HG03045 (cell line): ENCODE data around the gene SPINK8.
A peak's percentile ranks its signal among the peaks of the same experiment; 100 is the strongest.
"Not testable (repeated sequence)": the region's sequence is repeated elsewhere in the genome, so short reads cannot be mapped to it uniquely, and the experiment has no call there.

ENCODE experiments used
- ATAC-seq: cut with Tn5 transposase; IDR thresholded peaks from one replicate; pipeline ENCODE4 v1.9.1; 2021; ENCODE audit warnings: mild to moderate bottlenecking, moderate library complexity; ENCODE audit not compliant: unreplicated experiment

SPINK8 gene

DNA sequence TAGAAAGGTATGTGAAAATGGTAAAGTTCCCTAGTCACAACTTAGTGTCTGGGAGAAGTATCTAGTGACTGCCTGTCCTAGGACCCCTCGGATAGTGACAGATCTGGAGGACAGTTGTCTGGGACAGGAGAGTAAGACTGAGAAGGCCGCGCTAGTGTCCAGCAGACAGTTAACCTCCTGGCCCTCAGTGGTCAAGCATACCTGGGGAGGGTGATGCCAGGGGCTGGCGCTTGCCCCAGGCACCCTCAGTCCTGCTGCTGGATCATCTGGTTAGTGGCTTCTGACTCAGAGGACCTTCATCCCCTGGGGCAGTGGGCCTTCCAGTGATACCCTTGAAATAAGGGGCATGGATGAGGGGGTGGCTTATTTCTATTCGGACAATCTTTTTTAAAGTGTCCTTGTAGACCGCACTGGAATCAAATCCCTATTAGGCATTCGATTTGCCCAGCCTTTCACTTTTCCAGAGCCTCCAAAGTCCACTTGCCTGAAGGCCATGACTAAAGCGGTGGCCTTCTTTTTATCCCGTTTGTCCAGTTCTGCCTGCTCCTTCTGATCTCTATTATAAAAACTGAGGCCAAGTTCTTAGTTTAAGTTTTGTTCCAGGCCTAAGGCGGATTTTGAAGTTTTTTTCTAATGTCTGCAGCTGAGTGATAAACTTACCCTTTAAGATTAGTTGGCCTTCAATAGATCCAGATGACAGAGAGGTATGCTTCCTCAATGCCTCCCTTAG is 1.6 kb downstream of the SPINK8 start:
- not testable (repeated sequence) for ATAC-seq

- no peak for ATAC-seq
These were observed 12.5 kb downstream of the SPINK8 start for GRCh38 chr3:48320996-48321395.

GRCh38 chr3:48318713-48319468 is 14.6 kb downstream of the SPINK8 start:
- ATAC-seq, result no peak

GRCh38 chr3:48314542-48314941 is 18.9 kb downstream of the SPINK8 start:
- no peak for ATAC-seq

DNA sequence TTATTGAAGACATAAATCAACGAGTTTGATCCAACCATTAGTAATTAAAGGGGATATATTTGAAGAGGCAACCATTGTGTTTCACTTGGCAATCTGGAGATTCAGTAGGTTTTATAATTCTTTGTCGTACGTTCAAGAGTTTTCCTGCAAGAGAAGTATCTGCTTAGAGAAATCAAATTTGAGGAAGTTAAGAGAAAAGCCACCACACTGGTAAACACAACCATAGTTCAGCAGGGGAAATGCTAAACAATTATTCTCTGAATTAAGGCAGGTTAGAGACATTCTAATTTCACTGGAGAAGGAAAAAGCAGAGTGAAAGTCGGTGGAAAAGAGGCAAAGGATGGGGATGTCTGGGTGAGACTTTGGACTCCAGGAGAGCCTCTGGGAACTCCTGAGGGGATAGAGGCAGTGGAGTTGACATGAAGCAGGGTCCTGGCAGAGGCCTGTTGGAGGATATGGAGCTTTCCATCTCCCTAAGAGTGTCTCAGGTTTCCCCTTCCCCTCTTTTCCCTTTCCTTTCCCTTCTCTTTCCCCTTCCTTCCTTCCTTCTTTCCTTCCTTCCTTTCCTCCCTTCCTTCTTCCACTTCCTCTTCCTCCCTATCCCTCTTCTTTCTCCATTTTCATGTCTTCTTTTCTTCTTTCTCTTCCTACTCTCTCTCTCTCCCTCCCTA is 26.5 kb downstream of the SPINK8 start:
- no peak for ATAC-seq

- no peak for ATAC-seq
These were observed 27.2 kb downstream of the SPINK8 start for GRCh38 chr3:48306290-48306689.

- no peak for ATAC-seq
These were observed 28.1 kb downstream of the SPINK8 start for GRCh38 chr3:48305396-48305795.

DNA sequence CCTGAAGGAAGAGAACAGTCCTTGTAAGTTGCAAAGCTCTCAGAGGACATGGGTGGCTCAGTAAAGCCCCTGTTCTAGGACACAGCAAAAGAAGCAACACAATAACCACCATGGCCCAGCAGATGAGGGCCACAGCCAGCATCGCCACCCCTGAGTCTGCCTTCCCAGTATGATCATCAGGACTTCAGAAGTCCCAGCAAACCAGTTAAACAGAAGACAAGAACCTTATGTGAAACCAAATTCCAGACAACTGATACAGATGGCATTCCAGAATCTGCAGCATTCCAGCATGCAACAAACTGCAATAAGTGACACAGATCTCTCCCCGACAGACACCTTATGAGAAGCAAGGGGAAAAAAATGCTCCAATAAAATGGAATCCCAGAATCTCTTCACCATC is 30.4 kb downstream of the SPINK8 start:
- ATAC-seq, result no peak

GRCh38 chr3:48301800-48302166 is 31.7 kb downstream of the SPINK8 start:
- ATAC-seq, result peak; percentile 15

GRCh38 chr3:48301020-48301799 is 32.3 kb downstream of the SPINK8 start, which contains the start of gene NME6:
Gene NME6 (minus strand): TSS chr3:48301367.
- ATAC-seq, result peak; percentile 76

DNA sequence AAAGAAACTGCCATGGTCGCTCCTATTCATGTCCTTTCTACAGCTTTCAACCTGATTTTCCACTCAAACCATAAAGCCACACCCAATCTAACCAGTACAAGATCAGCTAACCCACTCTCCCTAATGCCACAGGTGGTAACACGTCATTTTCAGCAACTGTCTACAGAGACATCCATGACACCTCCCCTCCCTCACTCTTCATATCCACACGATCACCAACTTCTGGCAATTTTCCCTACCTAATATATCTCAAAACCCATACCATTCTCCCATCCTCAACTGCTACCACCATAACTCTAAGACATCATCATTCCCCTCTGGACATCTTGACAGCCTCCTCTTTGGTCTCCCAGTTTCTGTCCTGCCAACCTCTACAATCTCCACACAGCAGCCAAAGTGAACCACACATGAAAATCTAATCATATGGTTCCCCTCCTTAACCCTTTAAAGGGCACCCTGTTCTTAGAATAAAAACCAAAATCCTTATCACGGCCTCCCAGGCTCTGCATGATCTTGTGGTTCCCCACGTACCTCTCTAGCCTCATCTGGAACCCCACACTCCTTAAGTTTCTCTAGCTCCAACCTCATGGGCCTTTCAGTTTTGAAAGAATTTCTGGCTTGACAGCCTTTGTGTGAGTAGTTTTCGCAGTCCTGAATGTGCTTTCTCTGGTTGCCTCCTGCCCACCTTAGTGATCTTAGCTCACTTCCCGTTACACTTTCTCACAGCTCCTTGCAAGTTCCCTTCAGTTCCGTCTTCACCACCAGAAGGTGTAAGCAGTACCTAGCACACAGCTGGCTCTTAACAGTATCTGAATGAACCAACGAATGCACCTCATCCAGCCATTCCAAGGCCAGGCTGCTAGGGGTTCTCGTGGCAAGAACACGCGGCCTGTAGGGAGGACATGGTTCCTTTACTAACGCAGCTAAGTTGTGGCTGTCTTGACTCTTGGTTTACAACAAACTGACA is 33.4 kb downstream of the SPINK8 start:
- peak; percentile 30 for ATAC-seq

- ATAC-seq, result no peak
These were observed 36.2 kb downstream of the SPINK8 start for GRCh38 chr3:48297111-48297810.

DNA sequence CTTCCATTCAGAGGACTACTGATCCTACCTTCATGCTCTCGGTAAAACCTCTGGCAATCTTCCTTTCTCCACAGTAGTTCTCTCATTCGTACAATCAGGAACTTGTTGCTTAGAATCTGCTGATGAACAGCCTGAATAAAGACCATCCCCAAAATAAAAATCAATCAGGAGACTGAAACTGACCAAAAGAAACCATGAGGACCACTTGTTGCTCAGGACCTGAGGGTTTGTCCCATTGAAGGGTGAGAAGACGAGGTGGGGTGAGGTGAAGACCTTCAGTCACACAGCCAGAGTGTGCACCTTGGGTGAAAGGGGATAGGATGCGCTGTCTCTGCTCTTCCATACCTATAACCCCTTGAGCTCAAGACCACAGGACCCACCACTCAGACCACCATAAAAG is 36.8 kb downstream of the SPINK8 start:
- ATAC-seq, result no peak

GRCh38 chr3:48294611-48295263 is 38.7 kb downstream of the SPINK8 start:
- ATAC-seq, result no peak

- no peak for ATAC-seq
These were observed 43.8 kb downstream of the SPINK8 start for GRCh38 chr3:48289659-48290058.

DNA sequence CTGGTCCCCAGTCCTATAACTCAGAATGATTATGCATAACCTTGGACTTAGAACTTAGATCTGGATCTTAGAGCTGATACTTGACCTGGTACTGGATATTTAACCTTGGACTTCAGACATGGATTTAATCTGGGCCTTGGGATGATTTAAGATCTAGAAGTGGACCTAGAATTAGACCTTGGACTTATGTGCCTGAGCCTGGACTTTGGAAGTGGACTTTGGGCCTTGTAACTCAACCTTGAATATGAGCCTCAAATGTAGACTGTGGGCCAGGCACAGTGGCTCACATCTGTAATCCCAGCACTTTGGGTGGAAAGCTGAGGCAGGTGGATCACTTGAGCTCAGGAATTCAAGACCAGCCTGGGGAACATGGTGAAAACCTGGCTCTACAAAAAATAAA is 46.4 kb downstream of the SPINK8 start:
- ATAC-seq, result no peak

- ATAC-seq, result no peak
These were observed 47.2 kb downstream of the SPINK8 start for GRCh38 chr3:48286308-48286707.

- no peak for ATAC-seq
These were observed 47.8 kb downstream of the SPINK8 start for GRCh38 chr3:48285675-48286074.

DNA sequence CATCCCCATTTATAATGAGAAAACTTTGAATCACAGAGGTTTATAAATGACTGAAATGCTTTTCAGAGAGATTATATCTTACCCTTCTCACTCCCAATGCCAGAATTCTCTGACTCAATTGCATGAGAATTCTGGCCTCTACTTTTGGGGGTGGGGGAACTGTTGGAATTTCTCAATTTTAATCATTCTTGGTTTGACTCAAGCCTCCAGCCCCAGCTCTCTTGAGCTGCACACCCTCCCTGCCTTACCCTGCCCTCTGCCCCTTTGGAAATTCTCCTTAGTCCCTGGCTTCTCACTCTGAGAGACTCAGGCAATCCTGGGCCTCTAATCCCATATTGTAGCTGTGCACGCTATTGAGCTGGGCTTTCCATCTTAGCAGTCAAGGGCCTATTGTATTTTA is 48.3 kb downstream of the SPINK8 start:
- ATAC-seq, result no peak
